ENCODE measurements around the gene ZNF385A. TPM values are rescaled to one million over a fixed set of nuclear protein-coding genes. Genes with fewer than 3 reads are reported as not detected.
A peak's percentile ranks its signal among the peaks of the same experiment; 100 is the strongest.

The ZNF385A gene
- total and polyA plus RNA-seq, 9 of the 15 experiments (the other 6 are each of a cell fraction or from before 2014, with no cell fraction given), result 1.0 to 111 (median 7.7) TPM

GRCh38 chr12:54398995-54399793, 14.7 kb upstream of the ZNF385A start (continued):
- TF ChIP-seq, protein P1, sequence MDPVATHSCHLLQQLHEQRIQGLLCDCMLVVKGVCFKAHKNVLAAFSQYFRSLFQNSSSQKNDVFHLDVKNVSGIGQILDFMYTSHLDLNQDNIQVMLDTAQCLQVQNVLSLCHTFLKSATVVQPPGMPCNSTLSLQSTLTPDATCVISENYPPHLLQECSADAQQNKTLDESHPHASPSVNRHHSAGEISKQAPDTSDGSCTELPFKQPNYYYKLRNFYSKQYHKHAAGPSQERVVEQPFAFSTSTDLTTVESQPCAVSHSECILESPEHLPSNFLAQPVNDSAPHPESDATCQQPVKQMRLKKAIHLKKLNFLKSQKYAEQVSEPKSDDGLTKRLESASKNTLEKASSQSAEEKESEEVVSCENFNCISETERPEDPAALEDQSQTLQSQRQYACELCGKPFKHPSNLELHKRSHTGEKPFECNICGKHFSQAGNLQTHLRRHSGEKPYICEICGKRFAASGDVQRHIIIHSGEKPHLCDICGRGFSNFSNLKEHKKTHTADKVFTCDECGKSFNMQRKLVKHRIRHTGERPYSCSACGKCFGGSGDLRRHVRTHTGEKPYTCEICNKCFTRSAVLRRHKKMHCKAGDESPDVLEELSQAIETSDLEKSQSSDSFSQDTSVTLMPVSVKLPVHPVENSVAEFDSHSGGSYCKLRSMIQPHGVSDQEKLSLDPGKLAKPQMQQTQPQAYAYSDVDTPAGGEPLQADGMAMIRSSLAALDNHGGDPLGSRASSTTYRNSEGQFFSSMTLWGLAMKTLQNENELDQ (CRISPR knock-in tag; IDR thresholded peaks at IDR 0.05; ENCODE audit: borderline replicate concordance), result no peak
- TF ChIP-seq ZNF277 (CRISPR knock-in tag; IDR thresholded peaks at IDR 0.05; ENCODE audit: borderline replicate concordance) (no peak), ZNF583 (CRISPR knock-in tag; IDR thresholded peaks at IDR 0.05) (no peak), PHF8 (IDR thresholded peaks at IDR 0.05; ENCODE audit: borderline replicate concordance, low read length) (no peak), SMAD1 (IDR thresholded peaks at IDR 0.05; ENCODE audit: low read depth, low read length, partially characterized antibody) (no peak), MIER1 (IDR thresholded peaks at IDR 0.05; ENCODE audit: low read depth) (no peak), HNRNPUL1 (IDR thresholded peaks at IDR 0.05; ENCODE audit: low read length) (no peak), ZNF224 (CRISPR knock-in tag; IDR thresholded peaks at IDR 0.05) (no peak), BRF1 (IDR thresholded peaks at IDR 0.05; ENCODE audit: borderline replicate concordance, extremely low read depth, insufficient read length) (no peak)
- TF ChIP-seq, protein P2, sequence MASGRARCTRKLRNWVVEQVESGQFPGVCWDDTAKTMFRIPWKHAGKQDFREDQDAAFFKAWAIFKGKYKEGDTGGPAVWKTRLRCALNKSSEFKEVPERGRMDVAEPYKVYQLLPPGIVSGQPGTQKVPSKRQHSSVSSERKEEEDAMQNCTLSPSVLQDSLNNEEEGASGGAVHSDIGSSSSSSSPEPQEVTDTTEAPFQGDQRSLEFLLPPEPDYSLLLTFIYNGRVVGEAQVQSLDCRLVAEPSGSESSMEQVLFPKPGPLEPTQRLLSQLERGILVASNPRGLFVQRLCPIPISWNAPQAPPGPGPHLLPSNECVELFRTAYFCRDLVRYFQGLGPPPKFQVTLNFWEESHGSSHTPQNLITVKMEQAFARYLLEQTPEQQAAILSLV (tag; IDR thresholded peaks at IDR 0.05), result no peak
- TF ChIP-seq, protein P3, sequence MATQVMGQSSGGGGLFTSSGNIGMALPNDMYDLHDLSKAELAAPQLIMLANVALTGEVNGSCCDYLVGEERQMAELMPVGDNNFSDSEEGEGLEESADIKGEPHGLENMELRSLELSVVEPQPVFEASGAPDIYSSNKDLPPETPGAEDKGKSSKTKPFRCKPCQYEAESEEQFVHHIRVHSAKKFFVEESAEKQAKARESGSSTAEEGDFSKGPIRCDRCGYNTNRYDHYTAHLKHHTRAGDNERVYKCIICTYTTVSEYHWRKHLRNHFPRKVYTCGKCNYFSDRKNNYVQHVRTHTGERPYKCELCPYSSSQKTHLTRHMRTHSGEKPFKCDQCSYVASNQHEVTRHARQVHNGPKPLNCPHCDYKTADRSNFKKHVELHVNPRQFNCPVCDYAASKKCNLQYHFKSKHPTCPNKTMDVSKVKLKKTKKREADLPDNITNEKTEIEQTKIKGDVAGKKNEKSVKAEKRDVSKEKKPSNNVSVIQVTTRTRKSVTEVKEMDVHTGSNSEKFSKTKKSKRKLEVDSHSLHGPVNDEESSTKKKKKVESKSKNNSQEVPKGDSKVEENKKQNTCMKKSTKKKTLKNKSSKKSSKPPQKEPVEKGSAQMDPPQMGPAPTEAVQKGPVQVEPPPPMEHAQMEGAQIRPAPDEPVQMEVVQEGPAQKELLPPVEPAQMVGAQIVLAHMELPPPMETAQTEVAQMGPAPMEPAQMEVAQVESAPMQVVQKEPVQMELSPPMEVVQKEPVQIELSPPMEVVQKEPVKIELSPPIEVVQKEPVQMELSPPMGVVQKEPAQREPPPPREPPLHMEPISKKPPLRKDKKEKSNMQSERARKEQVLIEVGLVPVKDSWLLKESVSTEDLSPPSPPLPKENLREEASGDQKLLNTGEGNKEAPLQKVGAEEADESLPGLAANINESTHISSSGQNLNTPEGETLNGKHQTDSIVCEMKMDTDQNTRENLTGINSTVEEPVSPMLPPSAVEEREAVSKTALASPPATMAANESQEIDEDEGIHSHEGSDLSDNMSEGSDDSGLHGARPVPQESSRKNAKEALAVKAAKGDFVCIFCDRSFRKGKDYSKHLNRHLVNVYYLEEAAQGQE (IDR thresholded peaks at IDR 0.05; ENCODE audit: borderline replicate concordance), result peak; percentile 85
- TF ChIP-seq, protein P3 (CRISPR knock-in tag; IDR thresholded peaks at IDR 0.05; ENCODE audit: low read depth), result no peak
